ENCODE data around the gene MFRP. TPM values are rescaled to one million over a fixed set of nuclear protein-coding genes. Genes with fewer than 3 reads are reported as not detected.
A peak's percentile ranks its signal among the peaks of the same experiment; 100 is the strongest.
"Not testable (repeated sequence)": the region's sequence is repeated elsewhere in the genome, so short reads cannot be mapped to it uniquely, and the experiment has no call there.

MFRP gene
- not detected for total RNA-seq

DNA sequence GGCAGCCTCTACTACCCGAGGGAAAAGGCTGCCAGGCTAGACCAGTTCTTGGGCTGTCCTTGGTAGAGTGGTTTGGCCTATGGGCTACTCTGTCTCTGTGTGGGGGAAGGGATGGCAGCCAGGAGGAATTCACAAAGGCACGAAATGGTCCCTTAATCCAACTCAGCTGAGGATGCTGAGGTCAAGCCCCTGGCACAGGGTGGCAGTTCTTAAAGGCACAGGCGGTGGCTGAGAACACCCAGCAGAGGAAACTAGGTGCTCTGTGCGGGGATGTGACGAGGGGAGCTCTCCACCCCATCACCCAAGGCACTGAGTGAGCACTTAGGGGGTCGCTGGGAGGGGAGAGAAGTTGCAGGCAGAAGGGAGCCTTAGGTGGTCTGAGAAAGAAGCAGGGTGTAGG, at the start of gene MFRP:
MFRP (minus strand) TSS at position 101 of the 400 bp plus-strand sequence. CDS start 192 bp downstream, outside the sequence.
- Mint-ChIP-seq H3K27me3 (peaks cover 26% of the 10 kb centered on the region in 2 donors), H3K36me3 (no peaks in the 10 kb centered on the region), H3K9me3 (no peaks in the 10 kb centered on the region), H3K4me3 (no peak within 1 kb of the TSS), H3K4me1 (ENCODE audit: low read depth in 2 of 2) (peaks cover 0 to 7% of the 10 kb centered on the region in 2 donors), H3K27ac (no peak within 1 kb of the TSS)
- DNase-seq (ENCODE audit: low spot score) = no peak
- no peak for ATAC-seq

DNA sequence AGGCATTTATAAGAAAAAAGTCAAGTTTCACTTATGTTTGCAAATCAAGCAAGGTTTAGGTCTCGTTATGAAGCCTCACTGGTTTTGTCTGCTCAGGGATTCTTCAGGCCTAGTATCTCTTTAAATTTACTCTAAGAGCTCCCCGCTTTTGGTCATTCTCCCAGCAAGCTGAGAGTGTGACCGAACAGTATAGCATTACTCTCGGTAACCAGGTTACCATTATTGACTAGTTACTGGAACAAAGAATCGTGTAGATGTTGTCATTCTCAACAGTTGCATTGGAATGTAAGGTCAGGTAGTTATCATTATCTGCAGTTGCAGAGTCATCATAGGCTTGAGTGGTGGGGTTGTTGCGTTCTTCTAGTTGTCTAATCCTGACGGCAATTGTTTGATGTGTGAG, 44.8 kb upstream of the MFRP start:
- H3K27me3 Mint-ChIP-seq = peaks cover 20 to 22% of the 10 kb centered on the region in 2 donors
- H3K4me1 Mint-ChIP-seq (ENCODE audit: low read depth in 2 of 2) = no peaks in the 10 kb centered on the region
- no peak for ATAC-seq
- no peak overlapping the region for H3K4me3 Mint-ChIP-seq
- H3K36me3 Mint-ChIP-seq = no peaks in the 10 kb centered on the region
- no peaks in the 10 kb centered on the region for H3K9me3 Mint-ChIP-seq
- no peak for DNase-seq (ENCODE audit: low spot score)
- H3K27ac Mint-ChIP-seq = no peak overlapping the region

- no peaks in the 10 kb centered on the region for H3K36me3 Mint-ChIP-seq
- H3K4me3 Mint-ChIP-seq = no peak overlapping the region
- H3K27me3 Mint-ChIP-seq = peaks cover 12 to 22% of the 10 kb centered on the region in 2 donors
- H3K27ac Mint-ChIP-seq = no peak overlapping the region
- H3K9me3 Mint-ChIP-seq = no peaks in the 10 kb centered on the region
- DNase-seq (ENCODE audit: low spot score) = no peak
- ATAC-seq = no peak
- H3K4me1 Mint-ChIP-seq (ENCODE audit: low read depth in 2 of 2) = no peaks in the 10 kb centered on the region
Observed at GRCh38 chr11:119389611-119390254, 43.2 kb upstream of the MFRP start.

DNA sequence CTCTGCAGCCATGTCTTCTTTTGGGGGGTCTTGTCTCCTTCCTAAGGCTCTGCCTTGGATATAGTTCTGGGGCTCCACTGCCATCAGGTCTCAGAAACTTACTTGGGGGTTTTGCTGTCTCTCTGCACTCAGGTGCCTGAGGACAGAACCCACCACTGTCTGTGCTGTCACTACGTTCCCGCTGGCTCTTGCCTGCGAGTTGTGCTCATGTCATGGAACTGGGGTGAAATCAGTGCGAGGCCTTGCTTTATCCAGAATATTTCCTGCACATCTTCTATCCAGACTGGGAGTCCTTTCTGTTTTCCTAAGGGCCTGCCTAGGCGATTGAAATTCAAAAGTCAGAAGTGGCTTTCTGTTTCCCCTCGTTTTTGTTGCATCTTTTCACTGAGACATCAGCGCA, 41.6 kb upstream of the MFRP start:
- ATAC-seq = no peak

DNA sequence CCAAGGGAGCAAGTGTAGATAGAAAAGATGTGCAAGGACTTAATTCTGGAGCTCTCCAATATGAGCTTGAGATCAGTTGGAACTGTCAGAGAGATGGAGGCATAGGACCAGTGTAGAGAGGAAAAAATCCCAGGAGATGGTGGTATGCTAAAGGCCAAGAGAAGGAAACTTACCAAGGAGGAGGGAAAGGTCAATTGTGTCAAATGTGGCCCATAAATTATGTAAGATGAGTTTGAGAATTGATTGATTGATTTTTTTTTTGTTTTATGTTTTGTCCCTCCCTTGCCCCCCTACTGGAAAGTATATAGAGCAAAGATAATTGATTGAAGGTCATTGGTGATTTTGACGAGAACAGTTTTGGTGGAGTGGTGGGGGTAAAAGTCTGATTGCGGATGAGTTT, 37.8 kb upstream of the MFRP start:
- no peaks in the 10 kb centered on the region for H3K36me3 Mint-ChIP-seq
- H3K27me3 Mint-ChIP-seq = peaks cover 0 to 3% of the 10 kb centered on the region in 2 donors
- H3K4me3 Mint-ChIP-seq = no peak overlapping the region
- ATAC-seq (no peak), DNase-seq (ENCODE audit: low spot score) (no peak)
- no peak overlapping the region for H3K27ac Mint-ChIP-seq
- H3K4me1 Mint-ChIP-seq (ENCODE audit: low read depth in 2 of 2) = peaks cover 0 to 5% of the 10 kb centered on the region in 2 donors
- H3K9me3 Mint-ChIP-seq = no peaks in the 10 kb centered on the region

More for the DNA sequence above, 41.6 kb upstream of the MFRP start:
- no peaks in the 10 kb centered on the region for H3K36me3 Mint-ChIP-seq
- H3K4me1 Mint-ChIP-seq (ENCODE audit: low read depth in 2 of 2) = no peaks in the 10 kb centered on the region
- no peak for DNase-seq (ENCODE audit: low spot score)
- H3K4me3 Mint-ChIP-seq = no peak overlapping the region
- no peak overlapping the region for H3K27ac Mint-ChIP-seq
- H3K9me3 Mint-ChIP-seq = no peaks in the 10 kb centered on the region
- H3K27me3 Mint-ChIP-seq = peaks cover 10 to 17% of the 10 kb centered on the region in 2 donors

DNA sequence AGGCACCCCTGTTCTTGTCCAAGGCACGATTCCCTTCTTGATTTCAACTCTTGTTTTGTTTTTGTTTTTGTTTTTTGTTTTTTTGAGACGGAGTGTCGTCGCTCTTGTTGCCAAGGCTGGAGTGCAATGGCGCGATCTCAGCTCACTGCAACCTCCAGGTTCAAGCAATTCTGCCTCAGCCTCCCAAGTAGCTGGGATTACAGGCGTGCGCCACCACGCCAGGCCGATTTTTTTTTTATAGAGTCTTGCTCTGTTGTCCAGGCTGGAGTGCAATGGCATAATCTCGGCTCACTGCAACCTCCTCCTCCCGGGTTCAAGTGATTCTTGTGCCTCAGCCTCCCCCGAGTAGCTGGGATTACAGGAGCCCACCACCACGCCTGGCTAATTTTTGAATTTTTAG, 36.0 kb upstream of the MFRP start:
- H3K27me3 Mint-ChIP-seq; H3K36me3 Mint-ChIP-seq; H3K4me3 Mint-ChIP-seq; ATAC-seq; H3K27ac Mint-ChIP-seq; H3K9me3 Mint-ChIP-seq; DNase-seq (ENCODE audit: low spot score); H3K4me1 Mint-ChIP-seq (ENCODE audit: low read depth in 2 of 2): not testable (repeated sequence)

GRCh38 chr11:119382101-119382500, 35.6 kb upstream of the MFRP start:
- Mint-ChIP-seq H3K9me3 (no peaks in the 10 kb centered on the region), H3K36me3 (no peaks in the 10 kb centered on the region), H3K4me3 (no peak overlapping the region), H3K27me3 (peaks cover 0 to 7% of the 10 kb centered on the region in 2 donors), H3K27ac (no peak overlapping the region), H3K4me1 (ENCODE audit: low read depth in 2 of 2) (peaks cover 0 to 5% of the 10 kb centered on the region in 2 donors)
- ATAC-seq = no peak
- no peak for DNase-seq (ENCODE audit: low spot score)

GRCh38 chr11:119381181-119381988, 34.9 kb upstream of the MFRP start, which contains the start of gene USP2:
Gene USP2 (minus strand): TSS chr11:119381690. CDS start chr11:119373480, 8,210 bp downstream.
- Mint-ChIP-seq H3K4me3 (no peak within 1 kb of the TSS), H3K36me3 (no peaks in the 10 kb centered on the region), H3K4me1 (ENCODE audit: low read depth in 2 of 2) (peaks cover 0 to 5% of the 10 kb centered on the region in 2 donors), H3K9me3 (no peaks in the 10 kb centered on the region), H3K27ac (no peak within 1 kb of the TSS), H3K27me3 (peaks cover 0 to 7% of the 10 kb centered on the region in 2 donors)
- peak; percentile 99 for ATAC-seq
- DNase-seq (ENCODE audit: low spot score) = peak; percentile 94

GRCh38 chr11:119380827-119381180, 34.3 kb upstream of the MFRP start:
- H3K27me3 Mint-ChIP-seq = peaks cover 0 to 7% of the 10 kb centered on the region in 2 donors
- no peak overlapping the region for H3K4me3 Mint-ChIP-seq
- H3K36me3 Mint-ChIP-seq = no peaks in the 10 kb centered on the region
- ATAC-seq (no peak), DNase-seq (ENCODE audit: low spot score) (no peak)
- no peaks in the 10 kb centered on the region for H3K9me3 Mint-ChIP-seq
- peaks cover 0 to 5% of the 10 kb centered on the region in 2 donors for H3K4me1 Mint-ChIP-seq (ENCODE audit: low read depth in 2 of 2)
- no peak overlapping the region for H3K27ac Mint-ChIP-seq

GRCh38 chr11:119380160-119380826, 33.8 kb upstream of the MFRP start:
- no peaks in the 10 kb centered on the region for H3K9me3 Mint-ChIP-seq
- H3K36me3 Mint-ChIP-seq = no peaks in the 10 kb centered on the region
- H3K27me3 Mint-ChIP-seq = peaks cover 0 to 7% of the 10 kb centered on the region in 2 donors
- peaks cover 0 to 5% of the 10 kb centered on the region in 2 donors for H3K4me1 Mint-ChIP-seq (ENCODE audit: low read depth in 2 of 2)
- no peak for ATAC-seq
- H3K4me3 Mint-ChIP-seq = no peak overlapping the region
- DNase-seq (ENCODE audit: low spot score) = no peak
- H3K27ac Mint-ChIP-seq = no peak overlapping the region

DNA sequence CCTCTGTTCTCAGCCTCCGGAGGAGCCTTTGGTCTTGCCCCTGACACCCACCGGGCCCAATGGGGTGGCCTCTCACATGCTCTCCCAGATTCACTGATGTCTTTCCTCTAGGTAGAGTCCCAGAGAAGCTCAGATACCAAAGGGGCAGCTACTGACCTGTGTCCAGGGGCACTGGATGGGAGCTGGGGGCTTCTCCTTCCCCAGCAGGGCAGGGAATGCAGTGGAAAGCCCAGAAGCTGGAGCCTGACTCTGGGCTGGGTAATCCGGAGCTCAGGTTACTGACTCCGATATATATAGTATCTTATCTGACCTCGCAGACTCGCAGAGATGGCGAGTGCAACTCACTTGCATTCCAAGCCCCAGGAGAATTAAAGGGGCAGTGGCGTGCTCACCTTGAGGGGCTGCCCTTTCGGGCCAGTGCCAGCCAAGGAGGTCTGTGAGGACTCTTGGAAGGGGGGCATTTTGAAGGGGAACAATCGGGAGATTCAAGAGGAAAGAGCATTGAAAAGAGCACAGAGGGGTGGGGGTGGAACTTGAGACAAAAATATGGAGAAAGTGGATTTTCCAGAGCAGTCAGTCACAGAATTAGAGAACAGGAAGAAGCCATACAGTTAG, 32.5 kb upstream of the MFRP start:
- H3K4me3 Mint-ChIP-seq = no peak overlapping the region
- peaks cover 0 to 5% of the 10 kb centered on the region in 2 donors for H3K4me1 Mint-ChIP-seq (ENCODE audit: low read depth in 2 of 2)
- DNase-seq (ENCODE audit: low spot score) (no peak), ATAC-seq (no peak)
- peaks cover 0 to 7% of the 10 kb centered on the region in 2 donors for H3K27me3 Mint-ChIP-seq
- H3K36me3 Mint-ChIP-seq = no peaks in the 10 kb centered on the region
- H3K27ac Mint-ChIP-seq = peak overlapping the region in 1 of 2 donors; percentile 61
- no peaks in the 10 kb centered on the region for H3K9me3 Mint-ChIP-seq

GRCh38 chr11:119377961-119378667, 31.6 kb upstream of the MFRP start:
- Mint-ChIP-seq H3K4me1 (ENCODE audit: low read depth in 2 of 2) (peaks cover 0 to 7% of the 10 kb centered on the region in 2 donors), H3K27ac (no peak overlapping the region), H3K36me3 (no peaks in the 10 kb centered on the region), H3K9me3 (no peaks in the 10 kb centered on the region), H3K27me3 (peaks cover 0 to 7% of the 10 kb centered on the region in 2 donors), H3K4me3 (no peak overlapping the region)
- DNase-seq (ENCODE audit: low spot score) (no peak), ATAC-seq (no peak)
